OCI-LY1 (cell line): ENCODE results near the gene DOCK2.

Experiments used
- H2AFZ ChIP-seq: fragments of 200-600 bp; sonication (generic), shearing (Covaris generic); 2 replicates; pipeline ENCODE4 v1.6.0; 2014; ENCODE audit warnings: antibody characterized with exemption, mild to moderate bottlenecking, low read length
- H3F3A ChIP-seq: fragments of 200-600 bp; sonication (generic), shearing (Covaris generic); 2 replicates; pipeline ENCODE4 v1.6.0; 2014; ENCODE audit warnings: mild to moderate bottlenecking, antibody characterized with exemption, low read length, moderate library complexity; ENCODE audit not compliant: insufficient read depth
- H3K27ac ChIP-seq: fragments of 200-600 bp; sonication (generic); 2 replicates; pipeline ENCODE4 v1.5.1; 2014; ENCODE audit warnings: low read length, mixed run types, mild to moderate bottlenecking, low read depth; ENCODE audit not compliant: poor library complexity, severe bottlenecking
- H3K27me3 ChIP-seq: fragments of 200-600 bp; sonication (generic); 2 replicates; pipeline ENCODE4 v1.6.0; 2014; ENCODE audit warnings: antibody characterized with exemption, mild to moderate bottlenecking, low read length, moderate library complexity; ENCODE audit not compliant: insufficient read depth
- H3K36me3 ChIP-seq: fragments of 200-600 bp; sonication (generic); 2 replicates; pipeline ENCODE4 v1.6.1; 2014; ENCODE audit warnings: mild to moderate bottlenecking, antibody characterized with exemption, low read length, moderate library complexity, mixed read lengths; ENCODE audit not compliant: insufficient read depth
- H3K4me1 ChIP-seq: fragments of 200-600 bp; sonication (generic); 2 replicates; pipeline ENCODE4 v1.5.1; 2014; ENCODE audit warnings: mild to moderate bottlenecking, low read length, moderate library complexity; ENCODE audit not compliant: insufficient read depth, severe bottlenecking
- H3K4me2 ChIP-seq: fragments of 200-600 bp; sonication (generic), shearing (Covaris generic); 2 replicates; pipeline ENCODE4 v1.6.1; 2014; ENCODE audit warnings: low read length
- H3K4me3 ChIP-seq: fragments of 200-600 bp; sonication (generic); 2 replicates; pipeline ENCODE4 v1.5.1; 2014; ENCODE audit warnings: low read length, low read depth, mild to moderate bottlenecking, mixed read lengths; ENCODE audit not compliant: poor library complexity, severe bottlenecking
- H3K79me2 ChIP-seq: fragments of 200-600 bp; shearing (Covaris generic); 2 replicates; pipeline ENCODE4 v1.6.1; 2016; ENCODE audit warnings: mixed run types, low read length, mixed read lengths; ENCODE audit not compliant: insufficient read depth
- H3K9ac ChIP-seq: fragments of 200-600 bp; sonication (generic), shearing (Covaris generic); 2 replicates; pipeline ENCODE4 v1.6.1; 2014; ENCODE audit warnings: mild to moderate bottlenecking, low read length, mixed read lengths
- H3K9me2 ChIP-seq: fragments of 200-600 bp; sonication (generic), shearing (Covaris generic); 2 replicates; pipeline ENCODE4 v1.6.1; 2014; ENCODE audit warnings: low read depth, mild to moderate bottlenecking, low read length, mixed read lengths
- H3K9me3 ChIP-seq: fragments of 200-600 bp; shearing (Covaris generic); 2 replicates; pipeline ENCODE4 v1.6.1; 2014; ENCODE audit warnings: low read length, mixed read lengths
- H4K20me1 ChIP-seq: fragments of 200-600 bp; sonication (generic), shearing (Covaris generic); 2 replicates; pipeline ENCODE4 v1.6.0; 2016; ENCODE audit warnings: mild to moderate bottlenecking, low read length; ENCODE audit not compliant: insufficient read depth
- CTCF ChIP-seq: fragments of 200-600 bp; sonication (generic), shearing (Covaris generic); IDR thresholded peaks from 2 replicates; pipeline ENCODE4 v1.5.1; 2017; ENCODE audit warnings: mild to moderate bottlenecking, antibody characterized with exemption, low read length, moderate library complexity, mixed read lengths
- EZH2 ChIP-seq: fragments of 200-600 bp; sonication (generic), shearing (Covaris generic); IDR thresholded peaks from 2 replicates; pipeline ENCODE4 v1.8.0; 2017; ENCODE audit warnings: borderline replicate concordance, mixed run types, mild to moderate bottlenecking, antibody characterized with exemption, low read length, moderate library complexity, mixed read lengths

DOCK2 gene

DNA sequence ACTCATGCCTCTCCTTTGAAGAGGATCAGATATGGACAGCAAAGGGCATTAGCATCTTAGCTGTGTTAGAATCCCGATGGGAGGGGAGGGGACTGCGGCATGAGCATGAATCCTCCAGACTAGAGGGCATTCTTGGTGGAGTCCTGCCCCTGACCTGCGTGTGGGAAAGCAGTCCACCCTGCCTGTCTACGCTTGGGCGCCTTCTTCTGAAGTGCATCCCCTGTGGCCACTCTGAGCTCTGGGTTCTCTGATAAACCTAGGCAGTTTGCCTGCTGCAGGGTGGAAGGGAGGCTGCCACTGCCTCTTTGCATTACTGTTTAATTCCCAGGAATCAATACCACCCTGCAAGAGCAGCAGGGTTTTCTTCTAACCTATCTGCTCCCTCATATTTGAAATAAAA is 173.9 kb downstream of the DOCK2 start:
- H3K9me2 ChIP-seq: no peaks in the 10 kb centered on the region
- H3K9ac ChIP-seq: no peak overlapping the region
- H3K27ac ChIP-seq: no peak overlapping the region
- no peaks in the 10 kb centered on the region for H3K4me1 ChIP-seq
- no peaks in the 10 kb centered on the region for H3K27me3 ChIP-seq
- H4K20me1 ChIP-seq: no peaks in the 10 kb centered on the region
- no peaks in the 10 kb centered on the region for H3K9me3 ChIP-seq
- no peak overlapping the region for H3K4me3 ChIP-seq
- H3K79me2 ChIP-seq: no peaks in the 10 kb centered on the region
- H2AFZ ChIP-seq: no peak overlapping the region
- TF ChIP-seq EZH2: no peak
- no peak for TF ChIP-seq CTCF
- H3K4me2 ChIP-seq: no peak overlapping the region
- H3K36me3 ChIP-seq: peaks cover 64% of the 10 kb centered on the region
- no peaks in the 10 kb centered on the region for H3F3A ChIP-seq

DNA sequence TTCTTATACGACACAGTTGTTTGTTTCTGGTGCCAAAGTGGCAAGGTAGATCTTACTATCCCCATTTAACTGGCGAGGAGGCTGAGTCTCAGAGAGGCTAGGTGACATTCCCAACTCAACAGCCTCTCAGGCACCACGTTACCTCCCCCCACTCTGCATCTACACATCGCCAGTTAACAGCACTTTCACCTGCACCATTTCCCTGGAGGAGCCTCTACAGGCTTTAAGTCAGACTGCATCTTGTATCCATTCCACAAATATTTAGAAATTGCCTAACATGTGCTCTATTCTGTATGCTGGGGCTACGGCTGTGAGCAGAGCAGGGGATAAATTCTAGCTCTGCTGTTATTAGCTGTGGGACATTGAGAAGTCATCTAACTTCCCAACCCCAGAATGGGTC is 174.6 kb downstream of the DOCK2 start:
- no peak overlapping the region for H2AFZ ChIP-seq
- no peak overlapping the region for H3K4me2 ChIP-seq
- no peak overlapping the region for H3K9ac ChIP-seq
- no peaks in the 10 kb centered on the region for H3F3A ChIP-seq
- no peaks in the 10 kb centered on the region for H3K4me1 ChIP-seq
- H4K20me1 ChIP-seq: no peaks in the 10 kb centered on the region
- H3K9me3 ChIP-seq: no peaks in the 10 kb centered on the region
- H3K9me2 ChIP-seq: no peaks in the 10 kb centered on the region
- H3K36me3 ChIP-seq: peaks cover 69% of the 10 kb centered on the region
- no peaks in the 10 kb centered on the region for H3K27me3 ChIP-seq
- no peaks in the 10 kb centered on the region for H3K79me2 ChIP-seq
- TF ChIP-seq EZH2: no peak
- no peak for TF ChIP-seq CTCF
- no peak overlapping the region for H3K4me3 ChIP-seq
- no peak overlapping the region for H3K27ac ChIP-seq

GRCh38 chr5:169812786-169813185 is 175.7 kb downstream of the DOCK2 start:
- Histone ChIP-seq H3K4me1 (no peaks in the 10 kb centered on the region), H2AFZ (no peak overlapping the region), H3K79me2 (no peaks in the 10 kb centered on the region), H3K4me2 (no peak overlapping the region), H3K9ac (no peak overlapping the region), H3F3A (no peaks in the 10 kb centered on the region), H3K36me3 (peaks cover 76% of the 10 kb centered on the region), H3K9me2 (no peaks in the 10 kb centered on the region), H3K9me3 (no peaks in the 10 kb centered on the region), H4K20me1 (no peaks in the 10 kb centered on the region), H3K4me3 (no peak overlapping the region), H3K27ac (no peak overlapping the region), H3K27me3 (no peaks in the 10 kb centered on the region)
- TF ChIP-seq CTCF (no peak), EZH2 (no peak)
